Caki2 (cell line): ENCODE data around the gene SLFN12. TPM values are rescaled to one million over a fixed set of nuclear protein-coding genes. Genes with fewer than 3 reads are reported as not detected.

Source experiments
- DNase-seq: peaks from one replicate; pipeline ENCODE4 v3.0.0-alpha.2; 2015; ENCODE audit warnings: low read depth
- in situ Hi-C: cut with HindIII; loops from 2 replicates; pipeline ENCODE4 v1.10.0; 2016; ENCODE audit warnings: low sequenced_read_pairs, low pct_unique_long_range_greater_than_20kb, mixed read lengths
- total RNA-seq: library from RNA; depleted of rRNA; stranded (reverse); fragments of >200 nt; shearing (Covaris generic); gene quantifications from 2 replicates; pipeline ENCODE4 v1.2.3, GENCODE V29; 2014; ENCODE audit warnings: low replicate concordance; rRNA removed

The SLFN12 gene
- total RNA-seq, 1 experiment from 2014 or later = 13.2 TPM

DNA sequence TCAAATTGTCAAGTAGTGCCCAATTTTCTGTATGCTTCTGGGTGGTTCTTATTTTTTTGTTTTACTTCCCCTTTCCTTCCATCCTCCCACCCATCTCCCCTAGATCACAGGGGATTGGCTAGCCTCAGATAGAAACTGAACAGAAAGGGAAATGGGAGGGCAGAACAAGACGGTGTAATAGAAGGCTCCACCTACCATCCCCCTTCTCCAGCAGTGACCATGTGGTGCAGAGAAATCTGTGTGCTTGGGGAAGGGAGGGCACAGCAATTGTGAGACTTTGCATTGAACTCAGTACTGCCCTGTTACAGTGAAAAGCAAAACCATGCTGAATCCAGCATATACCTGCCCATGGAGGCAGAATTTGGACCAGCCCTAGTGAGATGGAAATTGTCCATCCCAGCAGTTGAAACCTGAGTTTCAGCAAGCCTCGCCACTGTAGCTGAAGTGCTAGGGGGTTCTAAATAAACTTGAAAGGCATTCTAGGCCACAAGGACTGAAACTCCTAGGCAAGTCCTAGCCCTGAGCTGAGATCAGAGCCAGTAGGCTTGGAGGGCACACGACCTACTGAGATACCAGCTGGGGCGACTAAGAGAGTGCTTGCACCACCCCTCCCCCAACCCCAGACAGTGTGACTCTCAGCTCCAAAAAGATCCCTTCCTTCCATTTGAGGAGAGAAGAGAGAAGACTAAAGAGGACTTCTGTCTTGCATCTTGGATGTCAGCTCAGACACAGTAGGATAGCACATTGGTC, 64.0 kb downstream of the SLFN12 start:
- no peak for DNase-seq
- in situ Hi-C loops = no loop called here

DNA sequence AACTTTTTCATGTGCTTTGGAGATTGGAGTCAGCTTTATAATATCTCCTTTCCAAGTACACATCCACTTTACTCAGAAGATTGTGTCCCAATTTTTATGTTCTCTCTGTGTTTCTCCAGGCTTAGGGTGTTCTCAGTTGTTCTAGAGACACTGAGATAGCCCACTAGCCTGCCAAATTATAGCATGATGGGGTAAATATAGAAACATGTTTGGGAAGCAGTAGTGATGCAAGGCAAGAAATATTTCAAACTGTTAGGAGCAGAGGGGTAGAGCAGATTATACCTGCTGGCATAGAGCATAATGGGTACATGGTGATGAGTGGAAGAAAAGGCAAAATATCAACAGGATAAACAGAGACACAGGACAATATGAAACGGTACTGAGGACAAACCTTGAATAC, 71.3 kb downstream of the SLFN12 start:
- in situ Hi-C loops = no loop called here
- no peak for DNase-seq

Other genes starting within 250 kb of the SLFN12 start
- gene SLC35G3, start 238.1 kb downstream of the SLFN12 start, total RNA-seq = not detected in 2 replicates
- gene SLFN5, start 189.4 kb downstream of the SLFN12 start, total RNA-seq = 2.3 and 4.7 TPM in 2 replicates
- 0.03 TPM in 1 of 2 replicates, not detected in the other for gene SLFN11, start 58.9 kb downstream of the SLFN12 start, total RNA-seq
- 12.8 and 19.0 TPM in 2 replicates for gene SLFN13, start 16.3 kb upstream of the SLFN12 start, total RNA-seq
- gene SLFN12L, start 105.2 kb upstream of the SLFN12 start, total RNA-seq = not detected in 2 replicates
- gene SLFN14, start 128.3 kb upstream of the SLFN12 start, total RNA-seq = not detected in 2 replicates
- gene PEX12, start 146.1 kb upstream of the SLFN12 start, total RNA-seq = 5.6 and 10.5 TPM in 2 replicates
- gene AP2B1, start 154.8 kb upstream of the SLFN12 start, total RNA-seq = 118 and 135 TPM in 2 replicates